HUDEP-2 (cell line): Measurements from ENCODE around the gene ACTRT2.

Experiments used
- DNase-seq, 76 experiments: peaks; one replicate each; lab custom pipeline; 2025; ENCODE audit not compliant: unreplicated experiment in 76 of 76; lab: John Stamatoyannopoulos, UW

Gene ACTRT2

DNA sequence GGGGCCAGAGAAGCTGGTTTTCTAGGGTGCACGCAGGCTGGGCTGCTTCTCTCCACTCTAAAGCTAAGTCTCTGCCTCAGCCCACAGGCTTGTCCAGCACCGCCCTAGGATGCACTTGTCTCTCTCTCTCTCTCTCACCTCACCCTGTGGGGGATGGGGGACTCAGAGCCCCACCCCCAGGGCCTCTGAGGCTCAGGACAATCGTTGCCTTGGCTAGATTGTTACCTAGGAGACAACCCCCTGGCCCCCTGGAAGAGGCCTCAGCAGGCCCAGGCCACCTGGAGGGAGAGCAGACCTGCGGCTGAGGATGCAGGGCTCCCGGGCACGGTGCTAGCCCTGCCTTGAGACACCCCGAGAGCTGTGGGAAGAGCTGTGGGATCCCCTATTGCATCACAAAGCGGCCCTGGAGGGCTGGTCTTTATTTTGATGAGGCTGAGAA lies at the start of gene ACTRT2:
Gene ACTRT2 (plus strand): TSS at position 235 of the 439 bp plus-strand sequence. CDS start 220 bp downstream, outside the sequence.
- DNase-seq, result no peak

DNA sequence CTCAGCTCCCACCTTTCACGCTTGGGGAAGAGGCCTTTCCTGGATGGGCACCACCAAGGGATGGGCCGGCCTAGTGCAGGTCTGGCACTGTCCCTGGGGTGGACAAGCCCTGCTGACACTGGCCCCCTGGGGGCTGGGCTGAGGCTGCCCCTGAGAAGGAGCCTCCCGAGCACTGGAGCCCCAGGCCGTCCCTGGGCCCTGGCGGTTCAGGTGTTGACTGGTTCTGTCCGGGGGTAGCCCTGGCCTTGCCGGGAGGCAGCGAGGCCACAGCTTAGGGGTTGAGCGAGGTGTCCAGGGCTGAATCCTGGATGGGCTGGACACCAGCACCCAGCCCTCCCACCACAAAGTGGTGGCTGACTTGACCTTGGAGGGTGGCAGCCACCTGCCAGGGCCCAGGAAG lies 49.7 kb upstream of the ACTRT2 start:
- no peak for DNase-seq

DNA sequence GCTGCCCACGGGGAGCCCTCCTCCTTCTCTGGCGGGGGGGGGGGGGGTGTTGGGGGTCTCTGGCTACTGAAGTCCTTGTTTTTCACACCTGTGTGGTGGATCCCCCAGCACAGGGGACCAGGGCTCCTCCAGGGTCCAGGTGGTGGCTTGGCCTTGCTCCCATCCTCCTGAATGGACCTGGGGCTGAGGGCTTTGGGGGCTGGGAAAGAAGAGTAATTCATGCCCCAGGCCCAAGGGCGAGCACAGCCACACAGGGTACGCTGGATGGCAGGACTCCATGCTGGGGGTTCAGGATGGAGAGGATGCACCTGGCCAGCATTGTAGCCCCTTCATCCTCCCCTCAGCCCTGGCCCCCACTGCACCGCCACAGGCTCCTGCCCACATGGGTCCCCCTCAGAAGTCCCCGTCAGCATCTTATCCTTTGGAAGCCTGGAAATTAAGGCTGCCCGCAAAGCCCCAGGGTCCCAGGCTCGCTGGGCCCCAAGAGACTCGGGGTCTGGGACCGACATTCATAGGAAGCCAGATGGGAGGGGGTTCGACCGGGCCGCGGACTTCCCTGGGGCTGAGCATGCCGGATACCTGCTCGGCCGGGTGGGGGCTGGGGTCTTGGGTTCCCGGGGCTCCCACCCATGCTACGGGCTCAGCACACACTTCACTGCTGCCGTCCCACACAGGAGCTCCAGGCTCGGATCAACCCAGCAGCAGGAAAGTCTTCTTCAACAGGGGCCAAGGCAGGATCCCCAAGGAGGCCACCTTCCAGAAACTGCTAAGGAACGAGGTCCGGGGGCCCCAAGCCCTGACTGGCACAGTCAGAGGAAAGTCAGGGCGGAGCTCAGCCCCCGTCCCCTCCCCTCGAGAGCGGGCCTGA lies 49.0 kb upstream of the ACTRT2 start:
- no peak for DNase-seq

DNA sequence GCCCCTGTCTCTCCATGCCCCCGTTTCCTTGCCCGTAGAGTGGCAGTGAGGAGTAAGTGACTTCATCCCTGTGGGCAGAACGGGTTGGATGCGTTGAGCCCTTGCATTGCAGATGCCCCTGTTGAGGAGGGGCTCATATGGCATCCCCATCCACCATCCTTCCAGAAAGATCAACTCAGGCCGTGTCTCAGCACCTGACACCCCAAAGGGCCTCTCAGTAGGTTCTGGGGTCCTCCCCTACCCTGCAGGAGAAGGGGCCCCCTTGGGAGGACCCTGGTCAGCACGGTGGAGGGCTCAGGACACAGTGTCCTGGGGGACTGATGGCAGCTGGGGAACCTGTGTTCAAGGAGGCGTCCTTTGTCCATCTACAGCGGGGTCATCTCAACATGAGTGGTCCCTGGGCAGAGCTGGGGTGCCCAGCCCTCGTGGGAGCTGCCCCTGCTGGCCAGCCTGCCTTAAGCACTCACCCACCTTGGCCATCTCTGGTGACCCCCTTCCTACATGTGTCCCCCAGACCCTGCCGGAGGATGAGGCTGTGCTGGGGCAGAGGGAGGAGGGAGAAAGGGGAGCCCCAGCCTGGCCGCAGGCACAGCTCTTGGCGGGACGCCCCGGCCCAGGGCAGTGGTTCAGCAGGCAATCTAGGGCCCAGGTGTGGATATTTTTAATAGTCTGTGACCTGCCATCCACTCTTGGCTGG lies 48.2 kb upstream of the ACTRT2 start:
- DNase-seq, result no peak

DNA sequence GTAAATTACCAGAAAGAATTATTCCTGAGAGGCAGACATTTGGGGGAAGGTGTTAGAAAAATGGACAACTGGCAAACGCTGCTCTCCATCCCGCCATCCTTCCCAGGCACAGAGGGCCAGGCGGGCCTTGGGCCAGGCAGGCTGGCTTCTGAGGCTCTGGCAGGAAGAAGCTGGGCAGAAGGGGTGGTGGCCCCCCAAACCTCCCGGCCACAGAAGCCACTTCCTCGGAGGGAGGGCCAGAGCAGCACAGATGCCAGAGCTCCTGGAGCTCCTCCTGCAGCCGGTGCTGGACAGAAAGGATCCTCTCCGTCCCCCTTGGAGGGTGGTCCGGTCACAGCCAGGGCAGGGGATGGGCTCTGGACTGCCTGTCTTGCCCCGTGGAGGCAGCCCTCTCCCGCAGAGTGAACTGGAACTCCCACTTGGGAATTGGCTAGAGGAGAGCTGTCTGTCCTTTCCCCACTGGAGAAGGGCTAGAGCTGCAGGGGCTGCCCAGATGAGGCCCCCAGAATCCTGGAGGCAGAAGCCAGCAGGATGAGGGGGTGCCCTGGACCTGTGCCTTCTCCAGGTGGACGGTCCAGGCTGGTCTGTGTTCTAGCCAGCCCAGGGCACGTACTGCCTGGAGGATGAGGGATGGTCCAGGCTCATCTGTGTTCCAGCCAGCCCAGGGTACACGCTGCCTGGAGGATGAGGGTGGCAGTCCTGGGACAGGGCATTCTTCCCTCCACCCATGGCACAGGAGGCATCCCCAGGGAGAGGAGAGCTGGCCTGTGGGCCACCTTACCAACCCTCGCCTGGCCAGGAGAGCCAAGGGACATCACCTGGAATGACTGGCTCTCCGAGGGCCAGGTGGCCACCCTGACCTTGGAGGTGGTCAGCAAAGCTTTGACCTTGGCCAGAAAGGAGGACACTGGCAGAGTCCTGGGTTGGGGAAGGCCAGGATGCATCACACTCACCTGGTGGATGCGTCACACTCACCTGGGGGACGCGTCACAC lies 47.4 kb upstream of the ACTRT2 start:
- DNase-seq, result no peak

DNA sequence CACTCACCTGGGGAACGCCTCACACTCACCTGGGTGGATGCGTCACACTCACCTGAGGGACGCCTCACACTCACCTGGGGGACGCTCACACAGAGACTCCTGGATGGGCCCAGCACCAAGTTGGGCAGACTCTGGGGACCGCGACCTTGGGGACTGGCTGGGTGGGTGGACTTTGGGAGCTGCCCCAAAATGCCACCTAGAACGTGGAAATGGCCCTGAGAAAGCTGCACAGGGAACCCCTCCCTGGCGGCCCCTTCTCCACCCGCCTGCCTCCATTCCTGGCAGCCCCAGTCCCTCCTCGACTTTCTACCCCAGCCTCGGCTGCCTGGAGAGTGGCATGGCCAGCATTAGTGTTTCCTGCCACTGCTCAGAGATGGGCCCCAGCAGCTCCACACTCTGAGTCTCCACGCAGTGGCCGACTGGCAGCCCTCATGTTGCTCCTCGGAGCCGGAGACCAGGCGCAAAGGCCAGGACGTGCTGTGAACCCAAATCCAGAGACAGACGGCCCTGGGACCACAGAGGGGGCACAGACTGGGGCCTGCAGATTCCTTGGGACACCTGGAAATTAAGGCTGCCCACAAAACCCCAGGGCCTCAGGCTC lies 46.5 kb upstream of the ACTRT2 start:
- no peak for DNase-seq

DNA sequence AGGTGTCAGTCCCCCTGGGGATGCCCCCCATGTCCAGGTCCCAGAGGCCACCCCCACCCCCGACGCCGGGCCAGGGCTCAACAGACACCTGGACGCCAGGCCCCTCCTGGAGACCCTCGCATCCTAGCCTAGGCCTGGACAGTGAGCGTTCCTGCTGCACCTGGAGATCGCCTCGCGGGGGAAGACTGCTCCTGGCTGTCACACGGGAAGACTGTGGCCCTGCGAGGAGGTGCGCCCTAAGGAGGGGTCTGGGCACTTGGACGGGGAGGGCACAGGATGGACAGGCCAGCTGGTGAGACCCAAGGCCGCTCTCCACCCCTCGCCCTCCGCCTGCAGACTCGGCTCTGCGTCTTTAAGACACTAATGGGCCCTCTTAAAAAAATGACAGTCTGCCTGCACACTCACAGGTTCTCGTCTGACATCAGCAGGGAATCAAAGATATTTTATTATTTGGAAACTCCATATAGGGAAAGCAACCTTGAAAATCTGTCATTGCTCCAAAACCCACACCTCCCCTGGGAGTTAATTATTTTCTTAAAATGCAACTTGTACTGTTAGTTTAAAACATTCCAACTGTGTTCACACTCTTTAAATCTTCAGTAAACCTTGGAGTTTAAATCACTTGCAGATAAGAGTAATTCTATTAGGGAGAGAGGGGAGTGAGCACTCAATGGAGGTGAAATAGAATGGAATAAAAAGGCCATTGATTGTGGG lies 45.6 kb upstream of the ACTRT2 start:
- DNase-seq, result no peak

DNA sequence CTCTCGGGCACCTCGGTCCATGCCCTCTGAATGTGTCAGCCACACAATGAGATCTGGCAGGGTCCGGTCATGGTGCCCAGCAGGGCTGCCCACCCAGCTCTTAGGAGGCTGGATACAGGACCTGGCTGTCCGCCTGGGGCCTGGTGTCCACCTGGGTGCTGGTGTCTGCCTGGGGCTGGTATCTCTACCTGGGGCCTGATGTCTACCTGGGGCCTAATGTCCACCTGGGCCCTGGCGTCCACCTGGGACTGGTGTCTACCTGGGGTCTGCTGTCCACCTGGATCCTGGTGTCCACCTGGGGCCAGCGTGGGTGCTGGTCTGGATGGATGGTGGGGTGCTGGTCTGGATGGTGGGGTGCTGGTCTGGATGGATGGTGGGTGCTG lies 45.1 kb upstream of the ACTRT2 start:
- no peak for DNase-seq

DNA sequence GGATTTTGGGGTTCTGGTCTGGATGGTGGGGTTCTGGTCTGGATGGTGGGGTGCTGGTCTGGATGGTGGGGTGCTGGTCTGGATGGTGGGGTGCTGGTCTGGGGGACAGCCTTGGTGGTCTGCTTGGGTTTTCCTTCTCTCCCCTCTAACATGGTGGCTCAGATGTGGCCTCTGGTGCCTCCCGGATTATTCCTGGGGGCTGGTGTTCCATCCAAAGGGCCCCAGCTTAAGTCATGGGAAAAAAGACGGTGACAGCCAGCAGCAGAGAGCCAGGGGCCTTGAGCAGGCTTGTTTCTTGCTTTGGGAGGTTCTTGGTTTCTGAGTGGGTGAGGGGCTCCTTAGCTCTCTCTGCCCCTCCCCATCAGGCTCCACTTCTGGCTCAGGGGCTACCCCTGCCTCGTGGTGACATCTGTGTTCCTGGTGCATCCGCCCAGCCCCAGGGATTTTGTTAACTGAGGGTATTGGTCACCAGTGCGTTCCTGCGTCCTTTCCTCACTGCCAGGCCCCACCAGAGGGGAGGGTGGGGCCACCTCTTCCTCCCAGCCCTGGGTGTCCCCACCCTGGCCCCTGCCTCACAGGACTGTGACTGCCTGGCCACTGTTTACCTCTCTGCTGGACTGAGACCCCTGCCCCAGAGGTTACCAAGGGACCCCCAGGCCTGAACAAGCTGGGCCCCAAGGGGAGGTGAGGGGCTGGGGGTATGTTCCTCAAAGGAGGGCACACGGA lies 43.2 kb upstream of the ACTRT2 start:
- no peak for DNase-seq

DNA sequence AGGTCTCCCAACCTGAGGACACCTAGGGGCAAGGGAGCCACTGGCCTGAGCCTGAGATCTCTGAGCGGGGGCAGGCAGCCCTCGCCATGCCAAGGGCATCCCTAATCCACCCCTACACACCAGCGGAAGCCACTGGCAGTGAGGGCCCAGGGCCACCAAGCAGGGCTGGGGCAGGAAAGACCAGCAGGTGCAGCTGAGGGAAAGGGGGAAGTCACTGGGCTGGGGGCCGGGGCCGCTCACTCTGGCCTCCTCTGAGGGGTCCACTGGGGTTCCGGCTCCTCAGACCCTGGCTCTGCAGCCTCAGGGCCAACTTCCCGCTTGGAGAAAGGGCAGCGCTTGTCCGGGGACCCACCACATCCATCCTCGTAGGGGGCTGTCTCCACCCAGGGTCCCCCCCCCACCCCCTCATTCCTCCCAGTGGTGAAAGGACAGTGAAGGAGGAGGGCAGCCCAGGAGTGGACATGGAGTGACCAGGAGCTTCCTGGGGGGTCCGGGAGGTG lies 42.5 kb upstream of the ACTRT2 start:
- no peak for DNase-seq

DNA sequence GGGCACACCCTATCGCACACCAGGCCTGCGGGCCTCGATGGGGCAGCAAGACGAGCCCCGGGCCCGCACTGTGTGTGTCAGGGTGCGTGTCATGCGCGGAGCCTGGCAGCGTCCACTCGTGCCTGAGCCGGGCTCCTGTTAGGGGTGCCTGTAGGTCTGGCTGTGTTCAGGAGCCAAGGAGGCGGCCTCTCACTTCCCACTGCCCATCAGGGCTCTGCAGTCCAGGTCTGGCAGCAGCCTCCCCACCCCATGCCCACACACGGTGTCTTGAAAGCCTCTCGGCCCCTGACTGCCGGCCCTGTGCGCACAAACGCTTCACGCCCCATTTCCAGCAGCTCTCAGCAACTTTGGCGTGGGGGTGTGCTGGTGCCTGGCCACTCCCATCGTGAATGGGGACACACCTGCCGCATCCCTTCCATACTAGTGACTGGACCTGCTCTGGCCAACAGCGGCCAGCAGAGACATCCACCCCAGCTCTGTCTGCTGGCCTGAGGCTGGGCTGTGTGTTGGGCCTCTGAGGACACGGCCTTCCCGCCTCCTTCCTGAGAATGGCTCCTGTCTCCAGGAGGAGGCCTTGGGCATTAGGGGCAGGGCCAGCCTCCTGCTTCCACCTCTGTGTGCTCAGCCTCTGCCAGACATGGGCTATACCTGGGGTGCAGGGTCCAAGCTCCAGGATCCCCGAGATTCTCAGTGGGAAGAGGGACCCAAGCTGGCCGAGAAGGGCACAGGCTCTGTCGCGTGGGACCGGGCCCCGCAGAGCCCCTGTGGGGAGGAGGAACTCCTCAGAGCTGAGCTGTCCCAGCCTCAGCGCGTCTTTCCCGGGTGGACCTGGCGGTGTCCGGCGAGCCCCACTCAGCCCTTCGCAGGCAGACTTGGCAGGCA lies 41.8 kb upstream of the ACTRT2 start:
- no peak for DNase-seq

DNA sequence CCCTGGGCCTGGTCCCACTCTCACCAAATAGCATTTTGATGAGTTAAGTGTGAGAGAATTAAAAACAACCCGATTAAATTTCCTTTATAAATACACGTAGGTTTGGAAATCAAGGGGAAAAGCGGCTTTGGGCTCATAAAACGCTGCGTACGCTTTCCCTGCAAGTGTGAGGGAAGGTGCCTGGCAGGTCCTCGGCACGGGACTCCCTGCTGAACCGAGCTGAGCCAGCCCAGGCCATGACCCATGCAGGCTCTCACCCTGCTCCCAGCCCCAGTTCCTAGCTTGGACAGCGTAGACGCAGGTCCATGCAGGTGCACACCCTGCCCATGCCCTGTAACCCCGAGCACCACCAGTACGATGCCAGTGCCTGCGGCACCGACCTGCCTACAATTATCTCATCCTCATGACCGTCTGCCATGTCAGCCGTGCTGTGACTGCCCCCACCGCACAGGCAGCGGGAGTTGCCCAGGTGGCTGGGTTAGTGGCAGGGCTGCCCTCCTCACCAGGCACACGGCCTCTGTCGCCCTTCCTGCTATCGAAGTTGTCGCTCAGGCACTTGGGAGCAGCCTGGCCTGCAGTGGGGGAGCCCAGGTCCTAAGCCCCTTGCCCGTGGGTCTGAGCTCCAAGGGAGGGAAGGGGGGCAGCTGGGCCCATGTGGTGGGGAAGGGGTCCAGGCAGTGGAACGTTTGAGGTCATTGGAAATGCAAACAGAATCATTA lies 41.0 kb upstream of the ACTRT2 start:
- DNase-seq, result no peak

DNA sequence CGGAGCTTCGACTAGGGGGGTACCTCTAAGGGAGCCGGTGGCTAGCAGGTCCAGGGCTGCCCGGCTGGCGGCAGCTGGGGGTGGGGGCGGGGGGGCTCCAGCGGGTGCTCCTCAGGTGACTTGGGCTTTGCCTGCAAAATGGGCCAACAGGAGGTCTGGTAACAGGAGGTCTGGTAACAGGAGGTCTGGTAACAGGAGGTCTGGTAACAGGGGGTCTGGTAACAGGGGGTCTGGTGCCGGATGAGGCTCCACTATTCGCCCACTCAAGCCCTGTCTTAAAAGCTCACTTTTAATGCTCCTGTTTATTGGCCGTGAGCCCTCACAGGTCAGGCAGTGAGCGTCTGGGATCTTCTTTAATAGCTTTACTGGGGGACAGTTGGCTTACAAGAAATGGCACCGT lies 40.4 kb upstream of the ACTRT2 start:
- DNase-seq, result no peak

DNA sequence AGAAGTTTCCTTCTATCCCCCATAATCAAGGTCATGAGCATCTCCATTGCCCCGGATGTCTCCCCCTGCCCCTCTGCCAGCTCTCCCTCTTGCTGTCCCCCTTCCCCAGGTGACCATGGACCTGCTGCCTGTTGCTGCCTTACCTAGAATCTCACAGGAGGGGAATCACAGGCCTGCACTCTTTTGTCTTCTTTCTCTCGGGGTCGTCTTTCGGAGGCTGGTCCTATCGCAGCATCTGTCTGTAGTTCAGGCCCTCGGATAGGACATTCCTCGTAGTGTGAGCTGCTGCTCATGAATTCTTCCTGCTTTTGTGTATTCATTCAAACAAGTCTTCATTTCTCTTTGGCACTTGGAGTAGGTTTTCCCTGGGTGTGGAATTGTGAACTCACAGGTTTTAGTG lies 39.9 kb upstream of the ACTRT2 start:
- DNase-seq, result no peak

DNA sequence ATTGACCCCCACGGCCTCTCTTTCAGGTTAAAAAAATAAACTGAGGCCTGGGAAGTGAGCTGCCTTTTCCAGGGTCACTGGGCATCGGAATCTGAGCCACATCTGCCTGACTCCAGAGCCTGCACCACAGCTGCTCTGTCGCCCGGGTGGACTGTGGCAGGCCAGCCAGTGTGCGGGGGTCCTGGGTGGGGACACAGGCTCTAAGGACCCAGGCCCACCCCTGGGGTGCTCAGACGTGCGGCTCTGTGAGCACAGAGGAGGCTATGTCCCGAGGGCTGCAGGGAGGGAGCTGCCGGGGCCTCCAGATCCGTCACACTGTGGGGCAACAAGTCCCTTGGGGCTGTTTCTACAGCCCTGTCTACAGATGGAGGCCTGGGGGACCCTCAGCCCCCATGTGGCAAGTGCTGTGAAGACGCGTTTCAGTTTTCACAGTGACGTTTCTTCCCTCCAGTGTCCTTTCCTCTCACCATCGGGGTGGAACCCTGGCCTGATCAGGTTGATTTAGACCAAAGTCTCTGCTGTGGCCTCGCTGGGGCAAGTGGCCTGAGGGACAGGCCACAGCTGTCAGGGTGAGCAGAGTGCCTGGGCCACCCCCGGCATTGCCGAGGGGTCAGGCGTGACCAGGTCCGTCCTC lies 39.2 kb upstream of the ACTRT2 start:
- DNase-seq, result no peak

DNA sequence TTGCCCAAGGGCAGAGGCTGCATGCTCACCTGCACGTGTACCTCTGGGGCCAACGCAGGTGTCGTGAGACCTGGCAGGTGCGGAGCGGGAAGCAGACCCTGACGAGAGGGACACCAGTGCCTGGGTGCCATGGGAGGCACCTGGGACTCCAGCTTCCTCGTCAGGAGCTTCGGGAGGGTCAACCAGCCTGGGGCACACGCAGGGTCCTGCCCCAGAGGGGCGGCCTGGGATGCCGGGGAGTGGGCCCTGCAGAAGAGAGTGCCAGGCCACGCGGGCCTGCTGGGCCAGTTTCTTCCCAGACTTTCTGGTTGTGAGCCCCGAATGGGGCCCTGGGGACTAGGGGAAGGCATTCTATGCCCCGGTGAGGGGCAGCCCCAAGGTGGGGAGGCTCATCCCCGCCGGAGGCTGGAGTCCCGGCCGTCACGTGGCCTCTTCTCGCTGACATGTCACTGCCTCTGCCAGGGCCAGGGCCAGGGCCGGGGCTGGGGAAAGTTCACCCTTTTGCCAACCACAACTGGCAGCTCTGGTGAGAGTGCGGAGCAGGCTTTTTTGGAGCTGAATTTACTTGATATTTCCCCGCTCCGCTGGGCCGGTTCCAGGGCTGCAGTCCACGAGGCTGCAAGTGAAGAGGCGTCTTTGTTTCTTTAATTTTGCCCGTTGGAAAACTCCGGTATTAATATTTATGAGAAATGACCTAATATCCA lies 38.5 kb upstream of the ACTRT2 start:
- no peak for DNase-seq
